ENCODE results near the gene NAT8.
A peak's percentile ranks its signal among the peaks of the same experiment; 100 is the strongest.
"Not testable (repeated sequence)": the region's sequence is repeated elsewhere in the genome, so short reads cannot be mapped to it uniquely, and the experiment has no call there.

NAT8 gene

DNA sequence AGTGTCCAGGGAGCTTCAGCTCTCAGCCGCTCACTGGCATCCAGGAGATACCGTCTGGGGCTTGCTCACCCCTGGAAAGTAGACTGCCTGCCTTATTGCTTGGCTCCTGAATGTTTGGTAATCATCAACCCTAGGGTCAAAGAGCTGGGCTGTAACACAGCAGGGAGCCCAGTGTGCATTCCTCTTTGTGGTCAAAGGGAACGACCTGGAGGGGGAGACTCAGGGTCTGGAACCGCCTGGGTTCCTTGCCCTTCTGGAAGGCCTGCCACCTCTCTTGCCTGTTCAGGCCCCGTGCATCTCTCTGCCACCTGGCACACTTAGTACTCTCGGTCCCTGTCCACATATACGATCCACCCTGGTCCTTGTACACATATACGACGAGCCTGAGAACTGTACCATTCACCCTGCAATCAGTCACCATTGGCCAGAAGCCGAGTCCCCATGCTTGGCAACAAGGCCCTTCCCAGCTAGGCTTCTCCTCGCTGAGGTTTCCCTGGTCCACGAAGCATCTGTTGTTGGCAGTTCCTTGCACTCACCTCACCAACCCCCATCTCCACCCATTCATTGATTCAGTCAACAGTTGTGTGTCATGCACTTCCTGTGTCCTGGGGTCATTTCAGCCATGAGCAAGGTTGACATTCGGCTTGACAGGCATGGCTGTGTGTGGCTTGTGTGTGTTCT is at the start of gene NAT8:
NAT8 (minus strand) TSS at position 85 of the 681 bp plus-strand sequence. CDS start 794 bp downstream, outside the sequence.
- DNase-seq (ENCODE audit: low spot score): no peak

GRCh38 chr2:73690372-73691088 is 48.3 kb upstream of the NAT8 start:
- DNase-seq (ENCODE audit: low spot score): peak; percentile 22

- not testable (repeated sequence) for DNase-seq (ENCODE audit: low spot score)
These were observed 46.3 kb upstream of the NAT8 start for GRCh38 chr2:73688494-73688893.

- DNase-seq (ENCODE audit: low spot score): no peak
These were observed 43.7 kb upstream of the NAT8 start for GRCh38 chr2:73685764-73686438.

DNA sequence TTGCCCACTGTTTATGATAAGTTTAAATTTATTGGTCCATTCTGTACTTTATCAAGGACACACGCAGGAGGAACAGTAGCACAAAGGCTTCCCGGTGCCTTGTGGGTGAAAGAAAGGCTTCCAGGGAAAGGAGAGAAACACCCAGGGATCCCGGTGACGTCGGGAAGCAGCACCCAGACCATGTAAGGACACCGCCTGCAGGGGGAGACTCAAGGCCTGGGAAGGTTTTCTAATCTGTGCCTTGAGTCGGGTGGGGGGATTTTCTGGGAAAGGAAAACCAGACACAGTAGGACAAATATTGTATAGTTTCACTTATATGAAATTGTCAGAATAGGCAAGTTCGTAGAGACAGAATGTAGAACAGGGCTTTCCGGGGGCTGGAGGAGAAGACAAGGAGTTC is 42.7 kb upstream of the NAT8 start:
- not testable (repeated sequence) for DNase-seq (ENCODE audit: low spot score)

DNA sequence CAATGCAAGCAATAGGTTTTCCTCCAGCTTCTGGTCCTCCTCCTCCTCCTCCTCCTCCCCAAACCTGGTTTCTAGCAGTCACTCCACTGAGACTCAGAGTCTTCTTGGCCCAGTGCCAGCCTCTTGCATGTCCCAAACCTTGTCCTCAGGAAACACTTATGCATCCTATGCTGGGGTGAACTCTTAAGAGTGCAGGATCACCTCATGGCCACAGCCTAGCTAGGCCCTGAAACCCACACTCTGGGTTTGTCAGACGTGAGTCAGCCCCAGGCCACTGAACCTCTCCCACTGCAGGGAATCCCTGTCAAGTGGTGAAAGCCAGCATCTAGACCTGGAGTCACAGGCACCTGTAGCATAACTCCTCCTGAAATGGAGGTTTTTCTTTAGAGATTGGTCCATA is 42.1 kb upstream of the NAT8 start:
- not testable (repeated sequence) for DNase-seq (ENCODE audit: low spot score)

DNA sequence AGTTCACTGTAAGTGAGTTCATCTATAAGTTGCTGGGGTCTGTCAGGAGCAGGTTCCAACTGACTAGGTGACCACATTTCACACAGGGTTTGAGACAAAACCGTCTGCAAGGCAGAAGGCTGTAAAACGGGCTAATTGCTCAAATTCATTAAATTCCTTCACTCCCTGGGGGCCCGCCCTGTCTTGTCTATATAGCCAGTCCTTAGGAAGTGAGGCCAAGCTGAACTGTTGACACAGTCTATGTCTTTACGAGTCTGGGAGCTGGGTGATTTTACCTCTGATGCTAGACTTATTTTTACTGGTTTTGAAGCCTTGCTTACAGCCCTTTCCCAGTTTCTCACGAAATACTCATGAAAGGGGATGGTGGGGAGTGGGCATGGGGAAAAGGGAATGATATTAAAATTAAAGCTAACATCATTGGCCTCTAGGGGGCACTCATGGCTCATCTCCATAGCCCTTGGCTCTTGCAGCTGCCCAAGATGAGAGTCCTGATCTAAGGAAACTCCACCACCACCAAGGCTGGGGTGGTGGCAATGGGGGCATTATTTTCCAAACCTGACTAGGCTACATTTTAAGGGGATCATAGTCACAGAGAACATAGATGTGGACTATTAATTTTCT is 37.8 kb upstream of the NAT8 start:
- peak; percentile 13 for DNase-seq (ENCODE audit: low spot score)

DNA sequence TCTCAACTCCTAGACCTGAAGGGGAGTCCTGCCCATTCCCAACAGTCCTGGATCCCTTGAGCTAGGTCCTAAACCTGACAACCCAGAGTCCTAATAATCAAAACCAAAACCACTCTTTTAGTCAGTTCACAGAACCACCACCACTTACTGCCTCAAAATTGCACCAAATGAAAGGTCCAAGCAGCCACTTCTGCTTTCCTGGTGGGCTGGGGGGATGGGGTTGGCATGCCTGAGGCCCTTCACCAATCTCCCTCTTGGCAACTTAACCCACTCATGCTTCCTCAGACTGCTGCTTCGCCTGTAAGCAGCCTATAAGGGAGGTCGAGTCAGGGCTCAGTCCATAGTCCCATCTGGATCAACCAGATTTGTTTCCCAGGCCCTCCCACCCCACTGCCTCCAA is 37.0 kb upstream of the NAT8 start:
- DNase-seq (ENCODE audit: low spot score): not testable (repeated sequence)

- DNase-seq (ENCODE audit: low spot score): not testable (repeated sequence)
These were observed 35.8 kb upstream of the NAT8 start for GRCh38 chr2:73678008-73678407.

GRCh38 chr2:73676211-73676610 is 34.0 kb upstream of the NAT8 start:
- not testable (repeated sequence) for DNase-seq (ENCODE audit: low spot score)

DNA sequence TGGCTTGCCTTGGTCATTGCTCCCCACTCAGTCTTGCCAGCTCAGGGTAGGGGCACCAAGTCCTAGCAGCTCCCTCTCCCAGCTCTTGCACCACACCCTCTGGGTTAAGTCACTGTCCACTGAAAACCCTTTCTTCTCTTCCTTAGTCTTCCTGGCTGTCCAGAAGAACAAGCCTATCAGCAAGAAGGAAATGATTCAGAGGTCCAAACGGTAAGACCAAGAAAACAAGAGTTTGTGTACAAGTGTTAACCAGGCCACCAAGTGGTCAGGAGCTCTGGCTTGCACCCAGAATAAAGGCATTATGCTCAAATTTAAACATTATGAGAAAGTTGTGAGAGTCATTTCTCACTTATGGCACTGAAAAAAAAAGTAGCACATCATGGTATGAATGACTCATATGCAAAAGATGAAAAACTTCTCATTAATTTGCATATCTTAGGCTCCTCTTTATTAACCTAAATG is 32.5 kb upstream of the NAT8 start:
- DNase-seq (ENCODE audit: low spot score): not testable (repeated sequence)

GRCh38 chr2:73669976-73670375 is 27.8 kb upstream of the NAT8 start:
- not testable (repeated sequence) for DNase-seq (ENCODE audit: low spot score)

DNA sequence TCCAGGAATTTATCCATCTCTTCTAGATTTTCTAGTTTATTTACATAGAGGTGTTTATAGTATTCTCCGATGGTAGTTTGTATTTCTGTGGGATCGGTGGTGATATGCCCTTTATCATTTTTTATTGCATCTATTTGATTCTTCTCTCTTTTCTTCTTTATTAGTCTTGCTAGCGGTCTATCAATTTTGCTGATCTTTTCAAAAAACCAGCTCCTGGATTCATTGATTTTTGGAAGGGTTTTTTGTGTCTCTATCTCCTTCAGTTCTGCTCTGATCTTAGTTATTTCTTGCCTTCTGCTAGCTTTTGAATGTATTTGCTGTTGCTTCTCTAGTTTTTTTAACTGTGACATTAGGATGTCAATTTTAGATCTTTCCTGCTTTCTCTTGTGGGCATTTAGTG is 25.0 kb upstream of the NAT8 start:
- DNase-seq (ENCODE audit: low spot score): not testable (repeated sequence)

DNA sequence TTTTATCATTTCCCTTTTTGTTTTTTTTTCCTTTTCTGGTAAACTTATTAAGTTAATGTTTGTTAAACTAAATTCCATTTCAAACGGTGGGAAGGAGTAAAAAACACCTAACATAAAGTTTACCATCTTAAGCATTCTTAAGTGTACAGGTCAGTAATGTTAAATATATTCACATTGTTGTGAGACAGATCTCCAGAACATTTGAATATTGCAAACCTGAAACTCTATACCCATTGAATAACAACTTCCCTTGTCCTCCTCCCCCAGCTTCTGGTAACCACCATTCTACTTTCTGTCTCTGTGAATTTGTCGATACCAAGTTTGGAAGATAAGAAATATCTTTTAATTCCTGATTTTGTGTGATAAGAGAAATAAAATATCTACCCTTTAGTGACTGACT is 12.0 kb upstream of the NAT8 start:
- DNase-seq (ENCODE audit: low spot score): no peak

DNA sequence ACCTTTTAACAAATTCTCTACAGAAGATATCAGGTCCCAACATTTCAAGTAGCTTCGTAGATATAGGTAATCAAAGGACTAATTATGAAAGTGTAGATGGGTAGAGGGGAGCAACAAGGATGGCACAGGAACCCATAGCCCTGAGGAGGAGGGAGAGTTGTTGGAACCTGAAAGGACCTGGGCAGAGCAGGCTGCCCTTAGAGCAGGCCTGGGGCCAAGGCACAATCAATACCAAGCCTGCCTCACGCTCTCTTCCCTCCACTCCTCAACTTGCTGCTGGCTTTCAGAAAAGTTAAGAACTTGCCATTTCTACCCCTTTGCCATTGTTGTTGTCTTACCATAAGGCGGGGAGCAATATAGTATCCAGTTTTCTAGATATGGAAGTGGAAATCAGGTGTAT is 10.1 kb upstream of the NAT8 start:
- no peak for DNase-seq (ENCODE audit: low spot score)

GRCh38 chr2:73651591-73652230 is 9.5 kb upstream of the NAT8 start:
- no peak for DNase-seq (ENCODE audit: low spot score)

- not testable (repeated sequence) for DNase-seq (ENCODE audit: low spot score)
These were observed 5.5 kb upstream of the NAT8 start for GRCh38 chr2:73647690-73648089.

GRCh38 chr2:73641767-73642062 is 507 bp downstream of the NAT8 start:
- DNase-seq (ENCODE audit: low spot score): no peak

GRCh38 chr2:73640946-73641766 is 1.1 kb downstream of the NAT8 start:
- no peak for DNase-seq (ENCODE audit: low spot score)

GRCh38 chr2:73640511-73640911 is 1.7 kb downstream of the NAT8 start:
- no peak for DNase-seq (ENCODE audit: low spot score)

DNA sequence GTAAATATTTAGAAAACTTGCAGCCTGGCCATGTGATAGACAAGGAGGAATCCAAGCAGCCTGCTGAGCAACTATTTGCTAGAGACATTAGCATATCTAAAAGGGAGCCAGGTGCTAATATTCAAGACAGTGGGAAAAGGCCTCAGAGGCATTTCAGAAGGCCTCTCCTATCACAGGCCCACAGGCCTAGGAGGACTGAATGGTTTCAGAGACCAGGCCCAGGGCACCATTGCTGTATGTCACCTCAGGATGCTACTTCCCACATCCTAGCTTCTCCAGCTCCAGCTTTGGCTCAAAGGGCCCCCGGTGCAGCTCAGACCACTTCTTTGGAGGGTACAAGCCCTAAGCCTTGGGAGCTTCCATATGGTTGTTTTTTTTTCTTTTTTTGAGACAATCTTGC is 3.8 kb downstream of the NAT8 start:
- no peak for DNase-seq (ENCODE audit: low spot score)

All from CD4-positive, alpha-beta T cell treated with Interleukin-2 at 100 ng/mL for 4 hours (primary cell).